Measurements from ENCODE around the gene DAP.

The DAP gene

DNA sequence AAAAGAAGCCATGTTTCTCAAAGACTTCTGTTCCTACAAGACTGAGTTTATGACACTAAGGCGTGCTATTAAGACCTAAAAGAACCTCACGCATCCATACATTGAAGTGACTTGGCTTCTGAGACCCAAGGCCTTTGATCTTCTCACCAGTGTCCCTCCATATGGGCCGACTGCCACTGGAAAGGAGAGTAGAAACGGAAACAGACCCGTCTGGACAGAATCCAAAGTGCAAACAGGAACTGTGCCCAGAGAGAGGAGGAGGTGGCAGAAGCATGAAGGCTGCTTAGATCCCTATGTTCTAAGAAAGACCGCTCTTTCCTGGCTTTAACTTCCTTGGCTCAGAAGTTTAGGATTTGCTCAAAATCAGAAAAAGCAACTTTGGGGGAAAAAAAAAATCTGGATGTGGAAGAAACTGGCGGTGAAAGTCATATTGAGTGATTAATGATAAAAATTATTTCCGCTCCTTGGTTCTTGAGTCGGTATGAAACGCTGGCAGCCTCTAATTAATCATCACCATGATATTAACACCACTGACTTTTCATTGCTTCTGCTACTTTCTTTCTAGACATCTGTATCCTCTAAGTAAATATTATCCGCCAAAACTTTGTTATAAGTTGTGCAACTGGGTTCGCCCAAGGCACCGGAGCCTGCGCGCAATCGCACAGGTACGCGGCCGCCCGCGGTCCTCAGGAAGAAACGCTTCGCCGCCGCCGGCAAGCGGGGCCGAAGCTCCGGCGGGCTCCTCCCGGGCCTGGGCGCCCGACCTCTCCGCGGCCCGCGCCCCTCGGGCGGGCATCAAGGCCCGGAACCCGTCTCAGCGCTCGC, 726 bp downstream of the DAP start:
- DNase-seq = no peak

GRCh38 chr5:10759111-10759510, 1.9 kb downstream of the DAP start:
- DNase-seq = no peak

- no peak for DNase-seq
These were observed 3.0 kb downstream of the DAP start for GRCh38 chr5:10757922-10758555.

DNA sequence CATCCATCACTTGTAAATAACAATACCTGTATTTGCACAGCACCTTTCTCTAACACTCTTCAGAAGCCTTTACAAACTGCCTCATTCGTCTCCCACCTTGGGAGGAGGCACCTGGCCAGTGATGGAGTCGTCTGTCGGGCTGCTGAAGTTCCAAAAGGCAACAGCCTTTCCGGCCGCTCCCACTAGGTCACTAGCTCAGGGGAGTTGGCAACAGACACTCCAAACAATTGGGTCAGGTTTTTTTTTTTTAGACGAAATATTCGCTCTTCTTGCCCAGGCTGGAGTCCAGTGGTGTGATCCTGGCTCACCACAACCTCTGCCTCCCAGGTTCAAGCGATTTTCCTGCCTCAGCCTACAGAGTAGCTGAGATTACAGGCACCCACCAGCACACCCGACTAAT, 4.0 kb downstream of the DAP start:
- DNase-seq = no peak

GRCh38 chr5:10756549-10756948, 4.5 kb downstream of the DAP start:
- no peak for DNase-seq

DNA sequence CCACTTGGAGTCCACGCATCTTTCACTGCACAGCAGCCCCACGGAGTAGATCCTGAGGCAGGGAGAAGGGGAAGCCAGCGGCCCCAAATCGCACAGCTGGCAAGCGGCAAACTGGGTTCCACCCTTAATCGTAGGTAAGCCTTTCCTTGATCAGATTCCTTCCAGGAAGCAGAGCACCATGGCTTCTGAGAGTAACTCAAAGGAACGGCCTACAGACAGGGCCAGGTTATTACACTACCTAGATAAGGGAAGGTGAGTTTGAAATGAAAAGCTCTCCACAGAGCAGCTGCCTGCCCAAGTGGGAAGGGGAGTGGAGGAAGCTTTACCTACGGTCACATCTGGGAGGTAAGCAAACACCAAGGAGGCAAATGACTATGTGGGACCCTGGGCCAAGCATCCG, 7.9 kb downstream of the DAP start:
- DNase-seq = no peak

- no peak for DNase-seq
These were observed 8.6 kb downstream of the DAP start for GRCh38 chr5:10752451-10752850.

DNA sequence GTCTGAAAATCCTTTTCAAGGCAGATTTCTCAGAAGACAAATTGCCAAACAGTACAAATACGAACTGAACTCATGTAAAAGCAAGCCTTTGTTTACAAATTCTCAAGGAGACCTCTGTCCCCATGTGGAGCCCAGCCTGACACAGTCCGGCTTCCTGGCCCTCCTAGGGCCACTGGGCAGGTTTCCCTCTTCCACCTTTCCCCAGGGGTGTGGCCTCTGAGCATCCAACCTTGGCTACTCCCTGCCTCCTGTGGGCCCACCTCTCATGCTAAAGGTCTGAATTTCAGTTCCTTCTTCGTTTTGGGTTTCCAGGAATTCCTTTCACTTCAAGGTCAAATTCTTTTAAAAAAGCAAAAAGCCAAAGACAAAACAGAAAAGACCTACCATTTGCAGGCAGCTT, 10.1 kb downstream of the DAP start:
- DNase-seq = no peak

GRCh38 chr5:10747678-10748622, 13.1 kb downstream of the DAP start:
- no peak for DNase-seq

DNA sequence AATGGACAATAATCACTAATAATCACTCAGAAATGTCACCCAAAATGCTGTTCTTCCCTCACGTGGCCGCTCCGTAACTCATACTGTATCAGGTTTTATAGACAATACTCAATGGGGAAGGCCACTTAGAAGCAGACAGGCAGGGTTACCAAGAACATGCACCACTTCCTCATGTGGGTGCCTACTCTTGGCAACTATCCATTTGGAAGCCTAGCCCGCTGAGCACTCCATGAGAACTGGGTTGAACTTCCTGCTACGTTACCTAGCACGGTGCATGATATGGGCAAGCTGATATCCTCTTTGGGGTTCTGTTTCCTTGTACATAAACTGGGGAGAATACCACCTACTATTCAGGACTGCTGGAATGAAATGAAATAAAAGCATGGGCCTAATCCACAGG, 14.3 kb downstream of the DAP start:
- DNase-seq = no peak

- no peak for DNase-seq
These were observed 15.9 kb downstream of the DAP start for GRCh38 chr5:10745133-10745532.

- DNase-seq = no peak
These were observed 16.4 kb downstream of the DAP start for GRCh38 chr5:10744681-10745080.

DNA sequence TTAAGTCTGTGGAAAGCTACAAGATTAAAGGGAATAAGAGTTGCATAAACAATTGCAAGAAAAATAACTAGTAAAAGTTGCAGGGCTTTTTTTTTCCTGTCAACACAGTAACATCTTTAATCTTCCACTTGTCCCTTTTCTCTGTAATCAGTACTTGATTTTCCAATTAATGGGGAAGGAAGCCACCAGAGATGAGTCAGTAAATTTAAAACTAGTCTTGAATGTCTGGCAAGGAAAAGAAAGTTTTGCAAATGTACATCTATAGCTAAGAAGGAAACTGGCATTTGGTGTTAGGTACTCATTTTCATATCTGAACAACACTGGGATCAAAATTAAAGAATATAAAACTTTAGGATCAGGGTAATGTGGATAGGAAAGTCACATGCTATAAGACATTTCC, 17.1 kb downstream of the DAP start:
- DNase-seq = no peak

GRCh38 chr5:10743526-10743925, 17.5 kb downstream of the DAP start:
- no peak for DNase-seq

GRCh38 chr5:10741661-10742060, 19.4 kb downstream of the DAP start:
- DNase-seq = no peak

DNA sequence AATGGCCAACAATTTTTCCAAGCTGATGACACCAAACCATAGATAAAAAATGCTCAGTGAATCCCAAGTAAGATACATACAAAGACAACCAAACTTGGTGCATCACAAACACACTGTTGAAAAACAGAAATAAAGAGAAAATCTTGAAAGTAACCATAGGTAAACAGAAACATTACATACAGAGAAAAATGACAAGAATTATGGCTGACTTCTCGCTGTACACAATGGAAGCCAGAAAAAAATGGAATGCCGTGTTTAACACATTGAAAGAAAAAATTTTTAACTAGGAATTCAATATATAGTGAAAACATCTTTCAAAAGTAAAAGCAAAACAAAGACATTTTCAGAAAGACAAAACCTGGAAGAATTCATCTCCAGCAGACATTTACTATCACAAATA, 20.6 kb downstream of the DAP start:
- DNase-seq = no peak

- DNase-seq = no peak
These were observed 23.2 kb downstream of the DAP start for GRCh38 chr5:10737880-10738279.

DNA sequence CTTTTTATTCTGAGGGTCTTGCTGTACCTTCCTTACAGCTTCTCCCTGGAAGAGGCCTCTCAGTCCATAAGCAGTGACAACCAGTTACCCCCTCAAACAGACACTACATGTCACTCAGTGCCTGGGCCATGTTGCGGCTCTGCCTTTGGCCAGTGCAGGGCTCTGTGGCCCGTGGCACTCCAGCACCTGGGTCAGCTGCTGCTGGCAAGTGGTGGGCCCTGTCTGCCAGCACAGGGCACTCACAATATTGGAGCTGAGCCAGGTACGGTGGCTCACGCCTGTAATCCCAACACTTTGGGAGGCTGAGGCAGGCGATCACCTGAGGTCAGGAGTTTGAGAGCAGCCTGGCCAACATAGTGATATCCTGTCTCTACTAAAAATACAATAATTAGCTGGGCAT, 24.2 kb downstream of the DAP start:
- DNase-seq = no peak

DNA sequence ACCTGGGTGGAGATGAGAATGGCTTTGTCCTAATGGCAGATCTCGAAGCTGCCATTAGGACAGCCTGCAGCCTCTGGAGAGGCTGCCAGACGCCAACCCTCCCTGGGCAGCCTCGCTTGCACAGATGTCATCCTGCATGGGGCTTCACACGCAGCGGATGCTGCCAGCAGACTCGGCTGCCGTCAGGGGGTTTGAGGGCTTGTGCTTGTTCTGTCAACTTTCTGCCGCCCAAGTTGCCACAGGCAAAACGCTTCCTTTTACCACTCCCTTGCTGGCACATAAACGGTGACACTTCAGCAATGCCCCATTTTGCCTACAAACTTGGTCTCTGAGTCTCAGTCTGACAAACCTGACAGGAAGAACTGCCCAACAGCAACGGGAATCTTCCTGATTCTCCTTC, 24.7 kb downstream of the DAP start:
- DNase-seq = no peak

- no peak for DNase-seq
These were observed 25.3 kb downstream of the DAP start for GRCh38 chr5:10735569-10736276.

DNA sequence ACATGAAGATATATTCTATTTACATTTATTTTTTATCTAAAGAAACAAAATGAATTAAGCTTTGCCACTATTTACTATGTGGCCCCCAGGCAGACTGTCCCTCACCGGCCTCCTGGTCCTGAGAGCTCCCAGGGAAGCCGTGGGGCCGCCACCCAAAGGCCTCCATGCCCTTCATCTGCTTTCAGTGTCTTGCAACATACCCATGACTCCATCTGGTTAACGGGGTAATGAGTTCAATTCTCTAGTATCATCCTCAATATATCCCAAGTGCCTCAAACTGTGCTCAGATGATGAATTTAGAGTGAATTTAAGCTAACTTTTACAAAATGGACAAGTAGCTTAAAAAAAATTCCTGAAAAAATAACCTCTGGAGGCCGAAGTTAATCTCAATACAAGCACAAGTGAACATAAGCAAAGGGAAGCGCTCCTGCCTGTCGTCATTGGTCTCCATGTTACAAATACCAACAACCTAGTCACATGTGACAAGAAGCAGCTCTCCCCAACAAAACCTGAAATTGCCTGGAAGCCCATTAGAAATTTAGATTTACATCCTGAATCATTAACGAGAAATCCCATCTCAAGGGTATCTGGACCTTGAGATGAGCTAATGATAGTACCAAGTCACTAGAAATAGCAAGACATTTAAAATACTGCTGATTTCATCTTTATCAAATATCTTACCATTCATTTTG, 26.1 kb downstream of the DAP start:
- DNase-seq = no peak

GRCh38 chr5:10734037-10734709, 26.9 kb downstream of the DAP start:
- DNase-seq = no peak
